ENCODE measurements around the gene DCHS1. TPM values are rescaled to one million over a fixed set of nuclear protein-coding genes. Genes with fewer than 3 reads are reported as not detected.
A peak's percentile ranks its signal among the peaks of the same experiment; 100 is the strongest.

DCHS1 gene
- total RNA-seq, 1 donor from 2014 or later: 1.3 TPM

DNA sequence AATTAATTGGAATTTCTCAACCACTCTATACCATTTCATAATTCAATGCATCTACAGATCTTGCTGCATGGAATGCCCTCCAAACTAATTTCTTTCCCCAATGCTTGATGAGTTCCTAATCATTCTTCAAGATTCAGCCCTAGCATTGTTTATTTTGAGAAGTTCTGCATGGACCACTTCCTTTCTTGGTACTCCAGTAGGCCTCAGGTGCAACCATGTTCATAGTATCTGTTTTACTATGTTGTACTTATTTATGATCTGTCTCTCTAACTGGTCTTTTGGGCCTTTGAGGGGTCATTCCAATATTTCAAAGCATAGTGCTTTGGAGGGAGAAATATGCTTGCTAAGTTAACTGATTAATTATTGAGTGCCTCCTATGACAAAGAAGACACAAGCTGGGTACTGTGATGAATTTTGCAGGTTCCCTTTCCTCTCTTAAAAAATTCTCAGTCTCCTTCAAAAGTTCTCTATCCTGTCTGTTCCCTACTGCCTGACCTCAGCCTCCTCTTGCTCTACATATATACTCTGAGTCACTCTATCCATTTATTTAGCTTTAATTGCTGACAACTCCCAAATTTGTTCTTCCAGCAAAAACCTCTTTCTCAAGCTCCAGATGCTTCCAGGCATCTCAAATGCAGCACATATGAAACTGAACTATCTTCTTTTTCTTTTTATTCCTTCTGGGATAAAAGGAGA, 18.1 kb upstream of the DCHS1 start:
- DNase-seq (ENCODE audit: low read depth): no peak

DNA sequence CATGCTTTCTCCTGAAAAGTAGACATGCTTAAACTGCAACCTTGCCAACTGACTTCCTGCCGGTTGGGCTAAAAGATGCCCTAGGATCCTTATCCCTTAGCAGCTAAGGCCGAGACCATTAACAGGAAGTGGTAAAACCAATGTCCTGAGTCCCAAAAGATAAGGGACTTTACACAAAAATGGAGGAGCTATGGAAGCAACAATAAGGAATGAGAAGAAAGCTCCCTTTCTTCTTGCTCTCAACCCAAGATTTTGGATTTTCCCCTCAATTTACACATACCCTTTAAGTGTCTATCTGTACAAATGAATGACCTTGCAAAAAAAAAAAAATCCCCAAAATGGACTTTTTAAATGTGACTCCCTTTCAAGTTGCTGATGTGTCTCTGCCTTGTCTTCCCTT, 16.4 kb upstream of the DCHS1 start:
- no peak for DNase-seq (ENCODE audit: low read depth)

DNA sequence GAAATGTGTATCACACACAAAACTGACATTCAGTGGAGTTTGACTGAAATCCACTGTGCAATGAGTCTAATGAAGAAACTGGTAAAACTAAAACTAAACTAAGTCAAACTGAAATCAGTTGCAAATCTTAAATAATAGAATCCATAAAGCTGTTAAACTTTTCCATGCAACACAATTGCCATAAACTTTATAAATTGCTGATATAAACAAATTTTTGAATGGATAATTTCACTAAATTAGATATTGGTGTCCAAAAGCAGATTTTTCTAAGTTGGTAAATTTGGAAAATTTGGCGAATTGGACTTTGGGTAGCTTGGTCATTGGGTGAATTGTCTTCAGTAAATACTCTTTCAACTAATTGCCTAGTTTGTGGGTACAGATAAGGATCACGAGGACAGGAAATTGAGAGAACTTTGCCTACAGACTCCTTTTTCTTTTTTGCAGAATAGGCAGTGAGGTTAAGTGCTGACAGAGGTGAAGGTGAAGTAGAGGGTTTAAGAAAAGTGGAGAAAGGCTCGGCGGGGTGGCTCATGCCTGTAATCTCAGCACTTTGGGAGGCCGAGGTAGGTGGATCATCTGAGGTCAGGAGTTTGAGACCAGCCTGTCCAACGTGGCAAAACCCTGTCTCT, 14.7 kb upstream of the DCHS1 start:
- DNase-seq (ENCODE audit: low read depth): no peak

DNA sequence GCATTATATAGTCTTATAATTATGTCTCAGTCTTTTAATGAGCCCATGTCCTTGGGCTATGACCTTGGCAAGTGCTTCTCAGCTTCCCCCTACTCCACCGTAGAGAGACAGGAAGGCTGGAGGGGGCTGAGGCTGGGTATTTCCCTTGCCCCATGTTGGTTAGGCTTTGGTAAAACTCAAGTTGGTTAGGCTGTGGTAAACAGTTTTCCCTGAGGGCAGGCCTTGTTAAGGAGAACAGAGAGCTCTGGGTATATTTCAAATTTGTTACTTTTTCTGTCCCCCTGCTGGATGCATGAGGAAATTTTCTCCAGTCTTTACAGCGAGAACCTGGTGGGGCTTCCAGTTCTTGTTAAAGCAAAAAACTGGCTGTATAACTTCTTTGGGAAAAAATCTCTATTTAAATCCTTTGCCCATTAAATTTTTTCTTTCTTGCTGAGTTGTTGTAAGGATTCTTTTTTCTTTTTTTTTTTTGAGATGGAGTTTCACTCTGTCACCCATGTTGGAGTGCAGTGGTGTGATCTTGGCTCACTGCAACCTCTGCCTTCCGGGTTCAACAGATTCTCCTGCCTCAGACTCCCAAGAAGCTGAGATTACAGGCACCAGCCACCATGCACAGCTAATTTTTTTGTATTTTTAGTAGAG, 12.2 kb upstream of the DCHS1 start:
- DNase-seq (ENCODE audit: low read depth): peak; percentile 35

DNA sequence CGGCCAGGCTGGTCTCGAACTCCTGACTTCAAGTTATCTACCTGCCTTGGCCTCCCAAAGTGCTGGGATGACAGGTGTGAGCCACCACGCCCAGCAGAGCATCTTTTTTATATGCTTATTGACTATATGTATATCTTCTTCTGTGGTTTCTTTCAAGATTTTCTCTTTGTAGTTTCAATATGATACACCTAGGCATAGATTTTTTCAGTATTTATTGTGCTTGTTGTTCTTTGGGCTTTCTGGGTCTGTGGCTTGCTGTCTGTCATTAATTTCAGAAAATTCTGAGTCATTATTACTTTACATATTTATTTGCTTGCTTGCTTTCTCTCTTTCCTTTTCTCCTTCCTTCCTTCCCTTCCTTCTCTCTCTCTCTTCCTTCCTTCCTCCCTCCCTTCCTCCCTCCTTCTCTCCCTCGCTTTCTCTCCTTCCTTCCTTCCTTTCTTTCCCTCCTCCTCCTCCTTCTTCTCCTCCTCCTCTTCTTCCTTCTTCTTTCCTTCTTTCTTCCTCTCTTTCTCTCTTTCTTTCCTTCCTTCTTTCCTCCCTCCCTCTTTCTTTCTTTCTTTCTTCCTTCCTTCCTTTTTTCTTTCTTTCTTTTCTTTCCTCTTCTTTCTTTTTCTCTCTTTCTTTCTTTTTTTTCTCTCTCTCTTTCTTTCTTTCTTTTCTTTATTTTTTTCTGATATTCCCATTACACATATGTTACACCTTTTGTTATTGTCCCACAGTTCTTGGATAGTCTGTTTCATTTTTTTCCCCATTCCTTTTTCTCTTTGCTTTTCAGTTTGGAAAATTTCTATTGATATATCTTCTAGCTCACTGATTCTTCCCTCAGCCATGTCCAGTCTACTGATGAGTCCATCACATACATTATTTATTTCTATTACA, 10.9 kb upstream of the DCHS1 start:
- DNase-seq (ENCODE audit: low read depth): no peak

DNA sequence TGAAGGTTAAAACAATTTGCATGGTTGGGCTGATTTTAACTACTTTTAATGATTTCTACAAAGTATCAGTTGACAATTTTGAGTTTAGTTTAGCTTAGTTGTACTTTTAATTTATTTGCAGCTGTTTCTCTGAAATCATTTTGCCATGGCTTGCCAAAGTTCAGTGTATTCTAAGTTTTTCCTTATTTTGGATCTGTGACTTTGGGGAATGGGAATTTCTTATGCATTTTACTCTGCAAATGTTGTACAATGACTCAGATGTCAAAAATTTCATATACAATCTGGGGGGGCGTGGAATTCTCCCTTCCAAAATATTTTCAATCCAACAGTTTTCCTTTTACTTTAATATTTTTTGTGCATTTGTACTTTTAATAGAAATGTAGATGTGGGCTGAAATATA, 8.9 kb upstream of the DCHS1 start:
- no peak for DNase-seq (ENCODE audit: low read depth)

DNA sequence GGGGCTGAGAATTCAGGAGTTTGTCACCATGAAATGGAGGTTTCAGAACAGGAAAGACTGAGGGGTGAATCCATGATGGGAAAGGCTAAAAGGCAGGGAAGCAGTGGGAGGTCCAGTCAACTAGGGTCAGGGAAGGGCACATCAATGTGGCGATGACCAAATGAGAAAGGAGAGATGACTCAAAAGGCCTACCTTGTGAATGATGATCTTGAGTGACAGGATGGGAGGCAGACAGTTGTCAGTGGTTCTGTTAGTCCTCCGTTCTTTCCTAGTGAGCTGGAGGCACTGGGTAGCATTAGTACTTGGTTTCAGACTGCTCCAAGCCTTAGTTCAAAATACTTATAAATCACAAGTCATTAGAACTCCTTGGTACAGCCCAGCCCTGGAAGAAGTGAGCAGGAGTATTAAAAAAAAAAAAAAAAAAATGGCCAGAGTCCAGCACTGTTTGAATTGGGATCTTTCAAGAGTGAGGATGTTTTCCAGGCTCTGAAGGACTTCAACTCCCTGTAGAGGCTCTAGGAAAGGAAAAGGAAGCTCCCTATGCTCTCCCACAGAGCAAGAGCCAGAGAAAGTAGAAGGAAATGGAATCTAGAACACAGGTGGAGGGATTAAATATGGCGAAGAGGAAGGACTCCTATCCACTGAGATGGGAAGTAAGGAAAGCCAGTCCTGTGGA, 8.3 kb upstream of the DCHS1 start:
- no peak for DNase-seq (ENCODE audit: low read depth)

DNA sequence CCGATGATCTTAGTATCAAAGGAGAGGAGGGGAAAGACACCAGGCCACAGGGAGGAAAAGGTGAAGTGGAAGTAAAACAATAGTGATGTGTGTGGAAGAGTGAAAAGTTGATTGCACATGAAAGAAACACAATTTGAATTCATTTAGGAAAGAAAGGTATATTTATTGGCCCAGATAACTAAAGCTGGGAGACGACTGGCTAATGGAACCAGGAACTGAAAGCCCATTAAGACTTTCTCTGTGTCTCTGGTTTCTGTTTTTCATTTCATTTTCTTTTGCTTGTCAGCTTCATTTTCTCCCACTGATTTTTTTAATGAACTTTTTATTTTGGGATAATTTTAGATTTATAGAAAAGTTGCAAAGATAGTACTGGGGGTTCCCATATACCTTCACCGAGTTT, 5.1 kb upstream of the DCHS1 start:
- DNase-seq (ENCODE audit: low read depth): no peak

DNA sequence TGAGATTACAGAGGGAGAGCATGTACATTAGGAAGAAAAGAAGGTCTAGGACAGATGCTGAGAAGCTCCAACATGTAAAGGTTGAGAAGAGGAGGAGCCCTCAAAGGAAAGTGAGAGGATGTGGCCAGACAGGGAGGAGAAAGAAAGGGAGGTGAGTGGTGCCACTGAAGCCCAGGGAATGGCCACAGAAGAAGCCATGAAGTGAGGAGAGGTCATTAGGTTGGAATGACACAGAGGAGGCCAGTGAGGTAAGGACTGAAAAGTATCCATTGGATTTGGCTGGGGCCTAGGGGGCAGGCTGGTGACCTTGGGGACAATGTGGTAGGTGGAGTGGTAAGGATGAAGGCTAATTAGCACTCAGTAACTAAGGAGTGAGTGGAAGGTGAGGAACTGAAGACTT, 3.0 kb upstream of the DCHS1 start:
- no peak for DNase-seq (ENCODE audit: low read depth)

DNA sequence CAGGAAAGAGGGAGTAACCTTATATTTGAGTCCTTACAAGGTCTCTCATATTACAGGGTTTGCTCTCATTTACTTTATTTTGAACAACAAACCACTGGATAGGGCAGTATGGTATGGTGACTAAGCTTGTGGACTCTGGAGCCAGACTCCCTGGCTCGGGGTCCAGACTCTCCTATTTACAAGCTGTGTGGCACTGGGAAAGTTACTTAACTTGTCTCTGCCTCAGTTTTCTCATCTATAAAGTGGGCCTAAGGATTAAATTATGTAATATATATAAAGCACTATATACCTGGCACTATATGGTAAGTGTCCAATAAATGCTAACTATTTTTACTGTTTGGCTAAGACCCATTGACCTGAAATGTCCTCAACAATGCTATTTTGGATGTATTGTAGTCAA, 1.7 kb upstream of the DCHS1 start:
- DNase-seq (ENCODE audit: low read depth): no peak

DNA sequence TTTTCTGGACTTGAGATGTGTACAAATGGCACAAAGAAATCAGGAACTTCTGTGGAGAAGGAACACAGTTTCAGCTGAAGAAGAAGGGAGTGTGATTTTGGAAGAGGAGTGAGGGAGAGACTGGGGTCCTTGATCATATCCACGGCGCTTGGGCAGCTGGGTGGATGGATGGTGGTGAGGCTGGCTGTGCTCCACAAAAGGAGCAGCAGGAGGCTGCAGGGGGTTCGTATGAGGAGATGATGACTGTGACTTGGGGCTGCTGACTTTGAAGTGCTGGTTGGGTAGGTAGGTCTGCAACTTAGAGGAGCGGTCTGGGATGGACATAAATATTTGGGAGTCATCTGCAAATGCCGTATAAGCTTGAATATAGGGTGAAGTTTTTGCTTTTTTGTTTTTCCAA, 1.3 kb upstream of the DCHS1 start:
- DNase-seq (ENCODE audit: low read depth): no peak

DNA sequence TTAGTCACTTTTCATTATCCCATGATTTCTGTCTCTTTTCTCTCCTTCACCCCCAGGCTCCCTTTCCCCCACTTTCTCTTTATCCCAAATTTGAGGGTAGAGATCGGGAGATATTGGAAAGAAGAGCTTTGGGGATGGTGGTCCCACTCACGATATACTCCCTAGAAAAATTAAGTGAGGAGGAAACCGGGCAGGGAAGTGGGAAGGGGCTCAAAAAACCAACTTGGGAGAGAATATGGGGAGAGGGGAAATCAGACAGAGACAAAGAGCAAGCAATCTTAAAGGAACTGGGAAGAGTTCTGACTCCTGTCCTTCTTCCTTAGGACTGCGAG, 941 bp upstream of the DCHS1 start:
- no peak for DNase-seq (ENCODE audit: low read depth)

DNA sequence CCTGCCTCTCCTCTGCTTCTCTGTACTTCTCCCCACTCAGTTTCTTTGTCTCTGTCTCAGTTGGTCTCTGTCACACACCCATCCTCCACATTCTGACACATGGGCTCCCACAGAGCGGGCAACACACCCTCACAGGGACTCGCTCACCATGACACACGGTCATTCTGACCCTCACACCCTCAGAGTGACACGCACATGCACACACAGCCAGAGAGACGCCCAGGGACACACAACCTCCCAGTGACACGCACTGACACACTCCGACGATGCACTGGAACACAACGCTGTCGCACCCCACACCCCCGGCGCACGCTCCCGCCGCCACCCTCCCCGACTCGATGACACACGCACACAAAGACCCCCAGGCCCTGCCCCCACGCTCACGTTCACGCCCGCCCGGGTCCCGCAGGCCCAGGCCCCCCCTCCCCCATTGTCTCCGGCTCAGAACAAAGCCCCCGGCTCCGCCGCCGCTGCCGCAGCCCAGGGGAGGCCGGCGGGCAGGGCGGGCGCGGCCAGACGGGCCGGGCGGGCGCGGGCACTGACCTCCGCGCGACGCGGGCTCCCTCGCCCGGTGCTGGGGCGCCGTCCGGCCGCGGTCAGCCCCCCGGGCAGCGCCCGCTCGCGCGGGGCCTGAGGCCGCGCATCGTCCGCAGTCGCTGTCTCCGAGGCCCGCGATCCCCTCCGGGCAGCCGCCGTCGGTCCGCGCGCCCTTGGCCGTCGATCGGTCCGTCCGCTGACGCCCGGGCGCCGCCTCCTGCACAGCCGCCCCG, 404 bp downstream of the DCHS1 start:
- no peak for DNase-seq (ENCODE audit: low read depth)

DNA sequence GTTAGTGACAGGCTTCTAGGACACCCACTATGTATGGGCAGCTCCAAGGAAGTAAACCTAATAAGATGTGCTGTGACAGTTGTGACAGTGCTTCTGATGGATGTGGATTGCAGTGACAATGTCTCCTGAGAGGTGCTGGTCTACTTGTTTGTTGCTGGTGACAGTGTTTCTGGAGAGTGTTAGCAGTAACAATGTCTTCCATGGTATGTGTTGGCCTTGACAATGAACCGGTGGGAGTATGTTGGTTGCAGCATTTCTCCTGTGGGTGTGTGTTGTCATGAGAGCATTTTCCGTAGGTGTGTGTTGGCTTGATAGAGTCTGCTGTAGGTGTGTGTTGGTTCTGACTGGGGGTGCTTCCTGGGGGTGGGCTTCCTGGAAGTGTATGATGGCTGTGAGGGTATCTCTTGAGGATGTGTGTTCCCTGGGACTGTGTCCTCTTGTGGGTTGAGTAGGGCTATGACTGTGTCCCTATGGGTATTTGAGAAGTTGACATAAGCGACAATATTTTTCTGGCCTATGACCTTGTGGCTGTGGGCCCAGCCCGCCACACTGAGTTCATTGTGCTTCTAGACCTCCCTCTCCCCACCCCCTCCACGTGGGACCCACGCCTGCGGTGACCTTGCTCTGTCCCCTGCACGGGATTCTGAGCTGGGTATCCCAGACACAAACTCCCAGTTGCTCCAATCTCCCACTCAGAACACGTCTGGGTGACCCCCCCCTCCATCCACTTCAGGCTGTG, 1.2 kb downstream of the DCHS1 start:
- DNase-seq (ENCODE audit: low read depth): no peak

DNA sequence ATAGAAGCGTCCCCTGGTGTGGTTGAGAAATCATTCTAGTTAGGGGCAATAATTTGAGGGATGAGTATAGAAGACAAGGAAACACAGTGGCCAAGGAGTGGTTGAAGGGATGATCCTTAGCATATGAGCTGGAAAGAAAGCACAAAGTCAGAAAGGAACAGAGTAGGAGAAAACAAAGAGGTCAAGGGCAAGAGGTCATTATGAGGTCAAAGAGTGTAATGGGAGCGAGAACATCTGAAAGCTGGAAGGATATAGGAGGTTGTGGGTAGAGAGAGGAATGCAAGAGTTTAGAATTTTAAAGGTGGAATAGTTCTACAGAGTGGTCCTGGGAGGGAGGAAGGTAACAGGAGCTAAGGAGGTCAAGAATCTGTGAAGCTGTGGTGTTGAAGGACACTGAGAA, 2.0 kb downstream of the DCHS1 start:
- no peak for DNase-seq (ENCODE audit: low read depth)

DNA sequence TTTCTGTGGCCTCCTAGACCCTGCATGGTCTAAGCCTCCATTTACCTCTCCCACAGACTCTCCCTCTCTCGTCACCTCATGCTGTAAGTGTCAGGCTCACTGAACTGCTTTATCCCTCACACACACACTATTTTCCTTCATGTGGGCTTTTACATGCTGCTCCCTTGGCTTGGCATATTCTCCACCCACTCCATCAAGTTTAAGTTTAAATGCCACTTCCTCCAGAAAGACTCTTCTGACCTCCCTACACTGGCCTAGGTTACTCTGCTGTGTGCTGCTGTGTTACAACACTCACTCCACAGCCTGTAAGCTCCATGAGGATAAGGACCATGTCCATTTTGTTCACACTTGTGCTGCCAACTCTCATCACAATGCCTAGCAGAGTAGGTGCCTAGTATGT, 2.5 kb downstream of the DCHS1 start:
- DNase-seq (ENCODE audit: low read depth): no peak

DNA sequence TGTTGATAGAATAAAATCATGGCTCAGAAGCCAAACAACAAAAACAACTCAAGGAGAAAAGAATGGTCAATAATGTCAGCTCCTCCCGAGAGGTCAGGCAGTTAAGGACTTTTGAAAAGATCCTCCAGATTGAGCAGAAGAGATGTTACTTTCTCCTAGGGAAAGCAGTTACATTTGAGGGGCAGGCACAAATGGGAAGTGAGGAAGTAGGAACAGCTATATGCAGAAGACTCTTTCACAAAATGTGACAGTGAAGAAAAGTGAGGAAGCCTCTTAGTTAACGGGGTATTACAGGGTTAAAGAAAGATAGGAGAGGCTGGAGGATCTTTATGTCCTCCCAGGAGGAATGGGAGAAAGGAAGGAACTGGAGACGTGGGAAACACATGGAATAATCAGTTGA, 3.4 kb downstream of the DCHS1 start:
- no peak for DNase-seq (ENCODE audit: low read depth)

DNA sequence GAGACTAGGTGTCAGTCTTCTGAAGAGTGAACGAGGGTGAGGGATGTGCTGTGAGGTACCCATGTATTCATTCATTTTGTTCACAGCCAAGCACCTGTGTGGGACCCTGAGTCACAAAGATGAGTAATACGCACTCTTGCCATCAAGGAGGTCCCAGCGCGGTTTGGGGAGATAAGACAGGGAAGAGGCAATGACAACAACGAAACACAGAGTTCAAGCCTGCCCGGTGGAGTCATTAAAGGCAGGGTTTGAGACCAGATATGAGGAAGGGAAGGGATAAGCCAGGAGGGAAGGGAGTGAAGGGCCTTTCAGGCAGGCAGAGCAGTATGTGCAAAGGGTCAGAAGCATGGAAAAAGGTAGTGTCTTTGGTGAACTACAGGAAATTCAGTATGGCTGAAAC, 4.6 kb downstream of the DCHS1 start:
- no peak for DNase-seq (ENCODE audit: low read depth)

DNA sequence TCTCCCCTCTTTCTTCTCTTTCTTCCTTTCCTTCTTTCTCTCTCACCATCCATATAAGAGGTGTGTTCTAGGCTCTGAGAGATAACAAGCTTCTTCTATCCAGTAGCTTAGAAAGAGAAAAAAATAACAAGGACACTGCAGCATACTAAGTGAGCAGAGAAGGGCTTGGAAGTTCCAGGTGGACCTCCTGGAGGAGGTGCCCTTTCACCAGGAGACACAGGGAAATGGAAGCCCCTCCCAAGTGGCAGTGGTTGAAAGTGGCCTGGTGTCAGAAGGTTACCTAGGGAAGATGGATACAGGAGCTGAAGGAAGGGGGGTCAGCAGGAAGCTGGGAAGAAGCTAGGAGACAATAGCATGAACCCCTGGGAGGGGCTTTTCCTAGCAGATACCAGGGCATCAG, 5.5 kb downstream of the DCHS1 start:
- no peak for DNase-seq (ENCODE audit: low read depth)

DNA sequence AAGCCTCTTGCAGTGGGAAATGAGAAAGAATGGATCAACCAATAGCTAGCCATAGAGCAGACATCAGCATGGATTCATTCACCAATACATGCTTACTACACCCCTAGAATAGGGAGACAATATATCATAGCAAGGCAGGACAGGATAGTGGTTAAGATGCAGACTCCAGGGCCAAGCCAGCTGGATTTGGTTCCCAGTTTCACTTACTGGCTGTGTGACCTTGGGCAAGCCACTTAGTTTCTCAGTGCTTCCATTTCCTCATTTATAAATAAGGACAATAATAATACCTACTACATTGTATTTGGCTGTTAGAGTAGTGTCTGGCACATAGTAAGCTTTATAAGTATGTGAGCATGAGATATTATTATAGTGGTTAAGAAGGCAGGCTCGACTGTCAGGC, 7.1 kb downstream of the DCHS1 start:
- no peak for DNase-seq (ENCODE audit: low read depth)

DNA sequence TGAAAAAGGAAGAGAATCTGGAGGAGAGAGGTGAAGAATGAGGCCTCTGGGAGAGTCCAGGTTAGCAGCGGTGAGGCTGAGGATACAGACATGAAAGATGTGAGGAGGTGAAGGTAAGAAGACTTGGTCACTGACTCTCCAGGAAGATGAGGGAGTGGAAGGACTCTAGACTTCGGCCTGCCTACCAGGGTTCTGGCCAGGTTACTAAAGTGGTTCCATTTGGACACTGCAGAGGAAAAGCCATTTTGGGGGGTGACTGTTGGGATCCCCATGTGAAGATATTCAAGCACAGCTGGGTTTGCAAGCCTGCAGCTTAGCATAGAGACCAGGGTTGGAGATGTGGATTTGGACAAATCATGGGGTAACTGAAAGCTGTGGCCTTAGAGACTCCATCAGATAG, 7.8 kb downstream of the DCHS1 start:
- DNase-seq (ENCODE audit: low read depth): no peak
